Gastrocnemius medialis (tissue), 4 donors: ENCODE data around the gene AGRN. TPM values are rescaled to one million over a fixed set of nuclear protein-coding genes. Genes with fewer than 3 reads are reported as not detected.

Experiments
- ATAC-seq, 2 donors: fragments of 150-250 bp; one replicate each; pipeline ENCODE4 v1.9.1; 2016
- DNase-seq, 2 donors: peaks; one replicate each; pipeline ENCODE4 v3.0.0-alpha.2; 2019
- H3K27ac ChIP-seq, 4 donors: fragments of 200-600 bp; sonication (generic); 1 replicate in 1 of 4; 2 replicates in 3 of 4; pipeline ENCODE4 v1.5.1; 2016 to 2018; ENCODE audit warnings: mild to moderate bottlenecking in 2 of 4, moderate library complexity in 1 of 4
- H3K27me3 ChIP-seq, 3 donors: fragments of 200-600 bp; sonication (generic) in 2 of 3; 1 replicate in 1 of 3; 2 replicates in 2 of 3; pipeline versions ENCODE4 v1.5.1 to v1.6.0; 2016 to 2019; ENCODE audit warnings: mild to moderate bottlenecking in 1 of 3, moderate library complexity in 1 of 3
- H3K36me3 ChIP-seq, 2 donors: fragments of 200-600 bp; sonication (generic) in 1 of 2; one replicate each; pipeline ENCODE4 v1.5.1; 2017 to 2018
- H3K4me1 ChIP-seq, 2 donors: fragments of 200-600 bp; sonication (generic) in 1 of 2; one replicate each; pipeline ENCODE4 v1.5.1; 2016 to 2017; ENCODE audit warnings: mild to moderate bottlenecking in 2 of 2
- H3K4me3 ChIP-seq, 4 donors: fragments of 200-600 bp; sonication (generic) in 3 of 4; 1 replicate in 1 of 4; 2 replicates in 3 of 4; pipeline ENCODE4 v1.5.1; 2016 to 2019; ENCODE audit warnings: mild to moderate bottlenecking in 2 of 4
- H3K9me3 ChIP-seq, 3 donors: fragments of 200-600 bp; sonication (generic) in 2 of 3; 1 replicate in 1 of 3; 2 replicates in 2 of 3; pipeline ENCODE4 v1.5.1; 2016 to 2019
- CTCF ChIP-seq, 5 experiments: fragments of 450-650 bp in 3 of 5; fragments of 200-600 bp in 2 of 5; sonication (generic) in 2 of 5; IDR thresholded peaks in 4 of 5; conservative IDR thresholded peaks in 1 of 5; 1 replicate in 4 of 5; 2 replicates in 1 of 5; pipeline ENCODE4 v1.5.1; 2016 to 2019; ENCODE audit warnings: antibody characterized with exemption in 5 of 5, mild to moderate bottlenecking in 3 of 5, moderate library complexity in 3 of 5
- POLR2A ChIP-seq, 2 donors: fragments of 450-650 bp; IDR thresholded peaks; one replicate each; pipeline ENCODE4 v1.6.1; 2017; ENCODE audit warnings: antibody characterized with exemption in 2 of 2, mild to moderate bottlenecking in 2 of 2, moderate library complexity in 2 of 2
- in situ Hi-C, 4 donors: fragments of 200-750 bp; cut with MboI; loops; one replicate each; pipeline versions ENCODE4 v1.15.0 to v1.8.0; 2017; ENCODE audit warnings: low sequenced_read_pairs in 4 of 4
- intact Hi-C: fragments of 100-400 bp; cut with DNase I; formaldehyde crosslinking; loops from one replicate; pipeline ENCODE4 v1.15.1; 2023; ENCODE audit warnings: low total_unique reads
- total RNA-seq, 4 donors: library from RNA; depleted of rRNA; stranded (reverse); fragments of >200 nt; gene quantifications; one replicate each; pipeline versions ENCODE4 v1.1.0 to v1.2.3, GENCODE V29; 2016

Gene AGRN
- total RNA-seq, 4 donors from 2014 or later = 2.0 to 3.8 (median 3.1) TPM

GRCh38 chr1:1066403-1067283 lies 46.7 kb downstream of the AGRN start:
- ATAC-seq = no peak
- H3K9me3 ChIP-seq = no peaks in the 10 kb centered on the region
- TF ChIP-seq POLR2A (IDR thresholded peaks at IDR 0.05) = no peak
- TF ChIP-seq CTCF (IDR thresholded peaks at IDR 0.05 in 4 of 5, conservative IDR thresholded peaks at IDR 0.05 in 1 of 5) = no peak
- H3K36me3 ChIP-seq = no peaks in the 10 kb centered on the region
- peaks cover 55 to 67% (median 62%) of the 10 kb centered on the region in 3 donors for H3K27me3 ChIP-seq
- in situ Hi-C loops (loop anchor here in 2 of 4 donors (10.0 kb wide), 1 partner anchor 82 kb away; the partner anchor contains the start of gene PERM1 (in 2 of the 2)), intact Hi-C loops (no loop called here)
- no peak overlapping the region for H3K4me3 ChIP-seq
- peaks cover 0 to 7% of the 10 kb centered on the region in 2 donors for H3K4me1 ChIP-seq
- no peak for DNase-seq
- no peak overlapping the region for H3K27ac ChIP-seq

DNA sequence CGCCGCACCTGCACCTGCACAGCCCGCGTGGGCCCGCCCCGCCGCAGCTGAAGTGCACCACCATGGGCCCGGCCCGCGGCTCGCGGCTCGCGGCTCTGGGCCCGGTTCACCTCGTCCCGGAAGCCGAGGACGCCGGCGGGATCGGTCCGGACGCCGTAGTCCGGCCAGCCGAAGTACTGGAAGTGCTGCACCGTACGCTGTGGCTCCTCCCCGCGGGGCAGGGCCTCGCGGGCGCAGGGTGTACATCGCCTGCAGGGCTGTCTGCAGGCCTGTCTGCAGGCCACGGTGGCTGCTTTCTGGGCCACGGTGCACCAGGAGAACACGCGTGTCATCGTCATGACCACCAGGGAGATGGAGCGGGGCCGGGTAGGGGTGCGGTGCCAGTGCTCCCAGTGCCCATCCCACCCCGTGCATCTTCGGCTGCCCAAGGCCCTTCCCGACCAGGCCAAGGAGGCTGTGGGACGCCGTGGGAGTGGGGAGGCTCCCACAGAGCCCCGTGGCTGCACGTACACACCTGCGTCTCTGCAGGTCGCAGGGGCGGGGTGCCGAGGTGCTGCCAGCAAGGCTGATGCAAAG lies 47.5 kb downstream of the AGRN start:
- Histone ChIP-seq H3K4me1 (peaks cover 0 to 7% of the 10 kb centered on the region in 2 donors), H3K36me3 (no peaks in the 10 kb centered on the region), H3K9me3 (no peaks in the 10 kb centered on the region), H3K4me3 (no peak overlapping the region), H3K27me3 (peaks cover 54 to 70% (median 57%) of the 10 kb centered on the region in 3 donors), H3K27ac (no peak overlapping the region)
- no peak for ATAC-seq
- in situ Hi-C loops (loop anchor here in 2 of 4 donors (10.0 kb wide), 1 partner anchor 83 kb away; the partner anchor contains the start of gene PERM1 (in 2 of the 2)), intact Hi-C loops (no loop called here)
- TF ChIP-seq POLR2A (IDR thresholded peaks at IDR 0.05) = no peak
- TF ChIP-seq CTCF (IDR thresholded peaks at IDR 0.05 in 4 of 5, conservative IDR thresholded peaks at IDR 0.05 in 1 of 5) = no peak
- DNase-seq = no peak

DNA sequence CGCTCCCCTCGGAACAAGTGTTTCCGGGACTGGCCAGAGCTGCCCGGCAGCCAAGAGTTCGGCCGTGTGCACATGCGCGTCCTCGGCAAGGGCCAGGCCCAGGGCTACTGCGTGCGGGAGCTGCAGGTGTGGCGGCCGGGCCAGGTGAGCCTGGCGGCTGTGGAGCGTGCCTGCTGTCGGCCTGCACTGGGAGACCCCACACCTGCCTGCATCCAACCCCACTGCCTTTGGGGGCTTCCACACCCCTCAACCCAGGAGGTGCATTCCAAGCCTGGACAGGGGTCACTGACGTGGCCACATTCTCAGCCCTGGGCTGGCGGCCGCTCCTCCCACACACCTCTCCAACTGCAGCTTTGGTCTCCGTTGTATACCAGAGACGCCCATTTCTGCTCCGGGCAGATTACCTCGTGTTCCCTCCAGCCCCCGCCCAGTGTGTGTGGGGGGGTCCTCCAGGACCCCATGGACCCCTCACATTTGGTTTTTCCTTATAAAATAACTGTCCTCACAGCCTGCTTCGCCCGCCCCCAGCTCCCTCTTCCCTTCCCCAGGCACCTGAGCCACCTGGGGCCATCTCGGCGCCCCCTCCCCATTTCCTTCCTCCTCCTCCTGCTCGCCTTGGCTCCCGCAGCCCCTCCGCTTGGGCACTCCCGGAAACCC lies 48.1 kb downstream of the AGRN start:
- peaks cover 51 to 67% (median 58%) of the 10 kb centered on the region in 3 donors for H3K27me3 ChIP-seq
- DNase-seq (no peak), ATAC-seq (no peak)
- intact Hi-C loops = no loop called here
- TF ChIP-seq POLR2A (IDR thresholded peaks at IDR 0.05) = no peak
- TF ChIP-seq CTCF (IDR thresholded peaks at IDR 0.05 in 4 of 5, conservative IDR thresholded peaks at IDR 0.05 in 1 of 5) = no peak
- H3K9me3 ChIP-seq = no peaks in the 10 kb centered on the region
- peak overlapping the region in 2 of 4 donors; percentile 18 to 52 for H3K4me3 ChIP-seq
- H3K36me3 ChIP-seq = no peaks in the 10 kb centered on the region
- in situ Hi-C loops = loop anchor here in 2 of 4 donors (10.0 kb wide), 1 partner anchor 83 kb away; the partner anchor contains the start of gene PERM1 (in 2 of the 2)
- H3K4me1 ChIP-seq = peaks cover 0 to 7% of the 10 kb centered on the region in 2 donors
- no peak overlapping the region for H3K27ac ChIP-seq

DNA sequence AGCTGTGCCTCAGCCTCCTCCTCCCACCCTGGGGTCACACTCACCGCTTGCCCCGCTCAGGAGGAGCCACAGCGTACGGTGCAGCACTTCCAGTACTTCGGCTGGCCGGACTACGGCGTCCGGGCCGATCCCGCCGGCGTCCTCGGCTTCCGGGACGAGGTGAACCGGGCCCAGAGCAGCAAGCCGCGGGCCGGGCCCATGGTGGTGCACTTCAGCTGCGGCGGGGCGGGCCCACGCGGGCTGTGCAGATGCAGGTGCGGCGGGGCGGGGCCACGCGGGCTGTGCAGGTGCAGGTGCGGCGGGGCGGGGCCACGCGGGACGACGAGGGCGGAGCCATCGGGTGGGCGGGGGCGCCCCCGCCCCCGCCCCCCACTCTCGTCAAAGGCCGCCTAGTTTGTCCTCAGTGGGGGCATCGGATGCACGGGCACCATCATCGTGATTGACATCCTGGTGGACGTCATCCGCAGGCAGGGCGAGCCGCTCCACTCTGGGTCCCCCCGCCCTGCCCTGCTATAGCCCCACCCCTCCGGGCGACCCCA lies 48.7 kb downstream of the AGRN start:
- TF ChIP-seq POLR2A (IDR thresholded peaks at IDR 0.05) (no peak), CTCF (IDR thresholded peaks at IDR 0.05 in 4 of 5, conservative IDR thresholded peaks at IDR 0.05 in 1 of 5) (no peak)
- DNase-seq = no peak
- H3K4me1 ChIP-seq = peaks cover 0 to 7% of the 10 kb centered on the region in 2 donors
- no peaks in the 10 kb centered on the region for H3K36me3 ChIP-seq
- in situ Hi-C loops = loop anchor here in 2 of 4 donors (10.0 kb wide), 1 partner anchor 84 kb away; the partner anchor contains the start of gene PERM1 (in 2 of the 2)
- ATAC-seq = no peak
- H3K27ac ChIP-seq = no peak overlapping the region
- peak overlapping the region in 3 of 4 donors; percentile 44 to 70 (median 52) for H3K4me3 ChIP-seq
- peaks cover 51 to 67% (median 64%) of the 10 kb centered on the region in 3 donors for H3K27me3 ChIP-seq
- intact Hi-C loops = no loop called here
- no peaks in the 10 kb centered on the region for H3K9me3 ChIP-seq
